Medulla oblongata (tissue), 1 donor: Measurements from ENCODE around the gene FKBP1B.
"Not testable (repeated sequence)": the region's sequence is repeated elsewhere in the genome, so short reads cannot be mapped to it uniquely, and the experiment has no call there.

Experiments
- DNase-seq: peaks from one replicate; pipeline ENCODE4 v3.0.0-alpha.2; 2015; ENCODE audit errors: extremely low spot score

FKBP1B gene

GRCh38 chr2:24100732-24101131 lies 51.2 kb downstream of the FKBP1B start:
- not testable (repeated sequence) for DNase-seq

GRCh38 chr2:24101992-24102391 lies 52.5 kb downstream of the FKBP1B start:
- DNase-seq = no peak

GRCh38 chr2:24102677-24103076 lies 53.1 kb downstream of the FKBP1B start:
- DNase-seq = no peak

GRCh38 chr2:24104110-24104650 lies 54.6 kb downstream of the FKBP1B start:
- DNase-seq = no peak

GRCh38 chr2:24104906-24105305 lies 55.4 kb downstream of the FKBP1B start:
- no peak for DNase-seq

GRCh38 chr2:24105816-24106215 lies 56.3 kb downstream of the FKBP1B start:
- no peak for DNase-seq

GRCh38 chr2:24106786-24107185 lies 57.2 kb downstream of the FKBP1B start:
- no peak for DNase-seq

- no peak for DNase-seq
These were observed 57.8 kb downstream of the FKBP1B start for GRCh38 chr2:24107336-24107735.

GRCh38 chr2:24109431-24109830 lies 59.9 kb downstream of the FKBP1B start:
- not testable (repeated sequence) for DNase-seq

GRCh38 chr2:24110660-24111303 lies 61.2 kb downstream of the FKBP1B start:
- no peak for DNase-seq

GRCh38 chr2:24111407-24111901 lies 61.9 kb downstream of the FKBP1B start:
- DNase-seq = no peak
